NCI-H1048 (cell line): Measurements from ENCODE around the gene SLC25A19.

ENCODE experiments used
- DNase-seq: peaks from one replicate; lab custom pipeline; 2025; lab: John Stamatoyannopoulos, UW

The SLC25A19 gene

DNA sequence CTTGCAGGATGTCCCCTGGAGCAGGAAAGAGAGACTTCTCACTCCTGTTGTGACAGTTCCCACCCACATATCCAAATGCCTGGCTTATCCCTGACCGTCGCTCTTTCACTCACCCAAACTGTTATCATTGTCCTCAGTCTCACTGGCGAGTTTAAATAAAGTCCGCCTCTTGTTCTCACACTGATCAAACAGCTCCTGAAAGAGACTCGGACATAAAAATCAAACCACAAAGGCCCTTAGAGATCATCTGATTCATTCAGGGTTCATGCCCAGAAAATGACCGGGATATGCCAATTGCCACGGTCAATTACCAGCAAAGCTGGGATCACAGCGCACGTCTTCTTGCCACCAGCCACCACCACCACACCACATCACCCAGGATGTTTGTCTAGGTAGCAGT, 47.7 kb downstream of the SLC25A19 start:
- DNase-seq: no peak

DNA sequence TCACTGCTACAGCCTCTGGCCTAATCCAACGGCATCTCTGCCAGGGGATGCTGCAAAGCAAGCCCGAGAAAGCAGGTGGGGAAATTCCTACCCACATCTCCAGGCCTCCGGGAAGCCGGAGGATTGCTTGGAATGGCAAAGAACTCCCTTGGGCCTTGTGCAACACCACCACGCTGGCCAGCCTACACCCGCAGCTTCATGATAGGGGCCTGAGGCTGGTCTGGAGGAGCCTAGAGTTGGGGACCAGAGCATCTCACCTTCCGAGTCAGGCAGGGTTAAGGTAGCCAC, 48.1 kb downstream of the SLC25A19 start:
- no peak for DNase-seq

GRCh38 chr17:75240394-75241142, 48.7 kb downstream of the SLC25A19 start:
- no peak for DNase-seq

- no peak for DNase-seq
These were observed 49.3 kb downstream of the SLC25A19 start for GRCh38 chr17:75239778-75240393.

GRCh38 chr17:75239214-75239613, 50.0 kb downstream of the SLC25A19 start:
- DNase-seq: no peak

DNA sequence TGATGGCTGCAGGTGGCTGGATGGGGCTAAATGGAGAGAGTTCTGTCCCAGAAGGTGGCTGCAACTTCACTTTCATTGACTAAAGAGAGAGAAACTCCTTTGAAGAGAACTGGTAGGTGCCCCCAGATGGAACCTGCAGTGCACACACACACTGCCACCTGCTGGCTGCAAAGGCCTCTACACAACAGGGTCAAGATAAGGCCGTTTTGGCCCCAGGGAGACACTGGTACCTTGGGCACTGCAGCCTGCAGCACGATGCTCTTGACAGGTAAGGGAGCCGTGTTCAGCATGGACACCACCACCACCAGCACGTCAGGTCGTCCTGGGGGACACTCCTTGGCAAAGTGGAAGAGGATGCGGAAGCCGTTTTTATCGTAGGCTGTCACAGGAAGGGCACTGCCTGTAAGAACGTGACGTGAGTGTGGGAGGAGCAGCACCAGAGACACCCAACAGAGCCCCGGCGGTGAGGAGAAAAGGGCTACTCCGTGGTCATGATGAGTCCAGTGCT, 50.5 kb downstream of the SLC25A19 start:
- peak; percentile 12 for DNase-seq

GRCh38 chr17:75238020-75238580, 51.1 kb downstream of the SLC25A19 start:
- no peak for DNase-seq

DNA sequence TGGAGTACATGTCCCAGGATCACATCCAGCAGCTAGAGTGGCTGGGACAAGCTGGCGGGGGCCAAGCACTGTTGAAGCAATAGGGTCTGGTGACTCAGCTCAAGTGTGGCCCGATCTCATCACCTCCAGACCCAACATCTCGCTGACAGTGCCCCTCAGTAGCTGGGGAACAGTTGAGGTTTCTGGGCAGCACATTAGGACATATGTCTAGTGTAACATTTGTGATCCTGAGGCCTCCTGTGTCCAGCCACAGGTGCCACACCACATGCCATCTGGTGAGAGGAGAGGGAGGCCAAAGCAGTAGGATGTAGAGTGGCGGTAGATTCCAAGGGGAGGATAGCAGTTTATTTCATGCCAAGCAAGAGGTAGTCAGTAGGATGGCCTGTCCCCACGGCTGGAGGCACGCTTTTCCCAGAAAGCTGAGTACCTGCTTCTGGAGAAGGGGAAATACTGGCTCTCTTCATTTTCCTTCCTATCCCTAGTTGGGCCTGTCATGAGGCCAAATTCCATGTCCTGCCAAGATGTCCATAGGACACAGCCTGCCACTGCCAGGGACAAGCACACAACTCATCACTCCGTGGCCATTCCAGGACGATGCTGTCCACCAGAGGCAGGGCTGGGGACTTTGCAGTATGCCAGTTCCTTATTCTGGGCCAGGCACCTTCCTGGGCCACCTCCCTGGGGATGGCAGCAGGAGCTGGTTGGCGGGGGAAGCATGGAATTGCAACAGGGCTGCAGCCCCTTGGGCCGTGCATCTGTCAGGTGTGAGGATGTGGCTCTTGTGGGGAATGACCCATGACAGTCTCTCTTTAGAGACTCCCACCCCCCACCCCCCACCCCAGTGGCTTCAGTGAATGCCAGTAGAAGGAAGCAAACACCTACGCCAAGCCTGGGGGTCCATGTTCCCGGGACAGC, 51.9 kb downstream of the SLC25A19 start:
- DNase-seq: no peak

DNA sequence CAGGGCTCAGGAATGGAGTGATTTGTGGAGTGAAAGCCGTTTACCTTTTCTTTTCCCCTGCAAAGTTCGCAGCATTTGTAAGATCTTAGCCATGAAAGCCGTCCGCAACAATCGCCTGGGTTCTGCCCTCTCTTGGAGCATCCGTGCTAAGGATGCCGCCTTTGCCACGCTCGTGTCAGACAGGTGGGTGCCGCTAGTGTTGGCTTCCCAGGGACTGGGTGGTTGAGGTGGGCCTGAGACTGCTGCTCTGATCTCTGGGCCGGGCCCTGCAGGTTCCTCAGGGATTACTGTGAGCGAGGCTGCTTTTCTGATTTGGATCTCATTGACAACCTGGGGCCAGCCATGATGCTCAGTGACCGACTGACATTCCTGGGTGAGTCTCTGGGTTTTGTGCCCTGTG, 56.4 kb downstream of the SLC25A19 start:
- no peak for DNase-seq

DNA sequence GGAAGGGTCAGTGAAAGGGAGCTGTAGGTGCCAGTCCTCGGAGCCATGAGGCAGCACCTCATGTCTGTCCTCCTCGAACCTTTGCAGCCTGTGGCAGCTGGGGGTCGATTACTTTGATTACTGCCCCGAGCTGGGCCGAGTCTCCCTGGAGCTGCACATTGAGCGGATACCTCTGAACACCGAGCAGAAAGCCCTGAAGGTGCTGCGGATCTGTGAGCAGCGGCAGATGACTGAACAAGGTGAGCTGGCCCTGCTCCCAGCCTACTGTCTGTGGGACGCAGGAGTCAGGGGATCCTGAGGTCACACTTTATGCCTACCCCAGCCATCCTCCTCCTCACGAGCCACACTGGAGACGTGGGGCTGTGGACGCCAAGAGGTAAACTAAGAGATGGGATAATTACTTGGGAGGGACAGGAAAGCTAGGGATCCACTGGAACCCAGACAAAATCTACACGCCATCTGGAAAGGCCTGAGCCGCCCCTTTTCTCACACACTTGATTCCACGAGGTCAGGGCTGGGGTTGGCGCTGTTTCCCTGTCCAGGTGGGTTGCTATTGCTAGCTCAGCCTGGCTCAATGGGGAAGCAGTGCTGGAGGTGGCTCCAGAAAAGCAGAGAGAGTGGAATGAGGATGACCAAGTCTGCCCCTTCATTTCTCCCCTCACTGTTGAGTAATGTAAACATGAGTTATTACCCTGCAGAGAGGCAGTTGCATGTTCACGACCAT, 57.3 kb downstream of the SLC25A19 start:
- no peak for DNase-seq

DNA sequence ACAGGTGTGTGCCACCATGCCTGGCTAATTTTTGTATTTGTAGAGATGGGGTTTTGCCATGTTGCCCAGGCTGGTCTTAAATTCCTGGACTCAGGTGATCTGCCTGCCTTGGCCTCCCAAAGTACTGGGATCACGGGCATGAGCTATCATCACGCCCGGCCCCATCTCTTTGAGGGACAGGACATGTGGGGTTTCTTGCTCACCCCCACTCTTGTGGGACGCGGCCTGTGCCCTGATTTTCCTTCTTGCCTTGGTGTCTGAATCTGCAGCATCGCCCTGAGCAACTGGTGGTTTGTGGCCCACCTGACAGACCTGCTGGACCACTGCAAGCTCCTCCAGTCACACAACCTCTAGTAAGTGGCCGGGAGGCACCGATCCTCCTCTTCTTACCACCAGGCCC, 58.2 kb downstream of the SLC25A19 start:
- DNase-seq: no peak

GRCh38 chr17:75228847-75229246, 60.4 kb downstream of the SLC25A19 start:
- DNase-seq: no peak

- no peak for DNase-seq
These were observed 60.9 kb downstream of the SLC25A19 start for GRCh38 chr17:75228305-75228704.

- no peak for DNase-seq
These were observed 61.5 kb downstream of the SLC25A19 start for GRCh38 chr17:75227729-75228128.

DNA sequence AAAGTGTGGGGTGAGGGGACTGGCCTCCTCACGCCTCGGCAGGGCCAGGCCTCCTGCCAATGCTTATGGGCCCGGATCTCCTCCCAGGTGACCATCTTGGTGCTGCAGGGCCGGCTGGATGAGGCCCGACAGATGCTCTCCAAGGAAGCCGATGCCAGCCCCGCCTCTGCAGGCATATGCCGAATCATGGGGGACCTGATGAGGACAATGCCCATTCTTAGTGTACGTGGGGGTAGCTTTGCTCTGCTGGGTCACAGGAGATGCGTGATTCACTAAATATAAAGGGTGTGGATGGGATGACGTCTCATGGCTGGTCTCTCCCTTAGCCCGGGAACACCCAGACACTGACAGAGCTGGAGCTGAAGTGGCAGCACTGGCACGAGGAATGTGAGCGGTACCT, 64.2 kb downstream of the SLC25A19 start:
- no peak for DNase-seq
